Middle frontal gyrus (tissue), 1 donor: ENCODE results near the gene ENPP6.
"Not testable (repeated sequence)": the region's sequence is repeated elsewhere in the genome, so short reads cannot be mapped to it uniquely, and the experiment has no call there.

Experiments used
- DNase-seq: peaks from one replicate; pipeline ENCODE4 v3.0.0-alpha.2; 2015; ENCODE audit warnings: low spot score; ENCODE audit errors: extremely low spot score

The ENPP6 gene

DNA sequence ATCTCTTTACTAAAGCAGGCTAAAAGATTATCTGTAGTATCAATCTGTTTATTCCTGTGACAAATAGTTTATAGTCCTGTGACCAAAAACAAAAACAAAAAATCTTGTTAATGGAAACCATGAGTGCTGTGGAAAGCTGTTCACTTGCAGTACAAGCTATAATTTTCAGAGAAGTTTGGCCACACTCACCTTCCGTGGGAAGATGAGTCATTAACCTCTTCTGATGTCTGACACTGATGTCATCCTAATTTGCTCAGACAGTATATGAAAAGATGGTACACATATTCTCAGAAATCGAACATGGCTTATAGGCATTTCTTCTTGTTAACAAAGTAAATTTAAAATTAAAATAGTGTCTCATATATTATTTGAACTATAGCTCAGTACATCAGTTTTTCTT lies 19.9 kb upstream of the ENPP6 start:
- DNase-seq = no peak

DNA sequence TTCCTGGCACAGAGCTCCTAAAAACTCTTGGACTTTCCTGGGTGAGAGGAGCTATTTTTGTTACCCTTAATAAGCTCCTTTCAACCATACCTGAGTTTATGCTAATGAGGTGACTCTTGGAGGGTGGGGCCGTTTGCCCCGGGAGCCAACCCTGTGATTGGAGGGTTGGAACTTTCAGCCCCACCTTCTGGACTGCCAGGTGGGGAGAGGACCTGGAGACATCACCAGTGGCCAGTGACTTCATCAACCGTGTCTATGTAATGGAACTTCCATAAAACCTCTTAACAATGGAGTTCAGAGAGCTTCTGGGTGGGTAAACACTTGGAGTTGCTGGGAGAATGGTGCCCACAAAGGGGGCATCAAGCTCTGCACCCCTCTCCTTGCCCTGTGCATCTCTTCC lies 17.9 kb upstream of the ENPP6 start:
- DNase-seq = no peak

DNA sequence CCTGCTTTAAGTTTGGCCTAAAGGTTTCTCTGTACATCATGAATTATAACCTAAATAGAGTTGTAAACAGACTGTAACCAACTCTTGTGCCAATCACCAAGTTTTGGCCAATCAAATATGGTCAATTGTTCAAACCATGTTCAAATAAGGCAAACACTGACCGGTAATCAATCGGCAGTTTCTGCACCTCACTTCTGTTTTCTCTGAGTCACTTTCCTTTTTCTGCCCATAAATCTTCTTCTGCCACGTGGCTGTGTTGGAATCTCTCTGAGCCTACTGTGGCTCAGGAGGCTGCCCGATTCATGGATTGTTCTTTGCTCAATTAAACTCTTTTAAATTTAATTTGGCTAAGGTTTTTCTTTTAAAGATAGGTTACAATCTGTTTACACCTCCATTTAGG lies 16.5 kb upstream of the ENPP6 start:
- DNase-seq = no peak

DNA sequence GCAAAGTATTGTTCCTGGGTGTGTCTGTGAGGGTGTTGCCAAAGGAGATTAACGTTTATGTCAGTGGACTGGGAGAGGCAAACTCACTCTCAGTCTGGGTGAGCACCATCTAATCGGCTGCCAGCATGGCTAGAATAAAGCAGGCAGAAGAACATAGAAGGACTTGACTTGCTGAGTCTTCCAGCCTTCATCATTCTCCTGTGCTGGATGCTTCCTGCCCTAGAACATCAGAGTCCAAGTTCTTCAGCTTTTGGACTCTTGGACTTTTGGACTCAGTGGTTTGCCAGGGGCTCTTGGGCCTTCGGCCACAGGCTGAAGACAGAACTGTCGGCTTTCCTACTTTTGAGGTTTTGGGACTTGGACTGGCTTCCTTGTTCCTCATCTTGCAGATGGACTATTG lies 15.3 kb upstream of the ENPP6 start:
- DNase-seq = no peak

GRCh38 chr4:184232202-184232601 lies 14.5 kb upstream of the ENPP6 start:
- DNase-seq = no peak

- no peak for DNase-seq
Measured at GRCh38 chr4:184231573-184231972, 13.9 kb upstream of the ENPP6 start.

DNA sequence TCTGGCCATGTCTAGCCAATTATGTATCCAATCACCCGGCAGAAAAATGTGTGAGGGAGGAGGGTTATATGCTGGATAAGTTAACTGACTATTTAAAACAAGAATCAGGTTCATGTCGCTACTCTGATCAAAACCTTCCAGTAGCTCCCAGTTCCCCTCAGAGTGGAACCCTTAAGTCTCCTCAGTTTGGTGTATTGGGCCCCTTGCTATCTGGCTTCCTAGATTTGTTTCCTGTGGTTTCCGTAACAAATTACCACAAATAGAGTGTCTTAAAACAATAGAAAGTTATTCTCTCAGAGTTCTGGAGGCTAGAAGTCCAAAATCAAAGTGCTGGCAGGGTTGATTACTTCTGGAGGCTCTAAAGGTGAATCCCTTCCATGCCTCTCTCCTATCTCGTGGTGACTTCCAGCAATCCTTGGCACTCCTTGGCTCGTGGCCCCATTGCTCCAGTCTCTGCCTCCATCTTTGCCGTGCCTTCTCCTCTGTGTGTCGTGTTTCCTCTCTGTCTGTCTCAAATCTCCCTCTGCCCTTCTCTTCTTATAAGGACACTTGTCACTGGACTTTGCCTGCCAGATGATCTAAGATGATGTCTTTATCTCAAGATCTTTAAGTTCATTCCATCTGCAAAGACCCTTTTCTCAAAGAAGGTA lies 10.5 kb upstream of the ENPP6 start:
- no peak for DNase-seq

DNA sequence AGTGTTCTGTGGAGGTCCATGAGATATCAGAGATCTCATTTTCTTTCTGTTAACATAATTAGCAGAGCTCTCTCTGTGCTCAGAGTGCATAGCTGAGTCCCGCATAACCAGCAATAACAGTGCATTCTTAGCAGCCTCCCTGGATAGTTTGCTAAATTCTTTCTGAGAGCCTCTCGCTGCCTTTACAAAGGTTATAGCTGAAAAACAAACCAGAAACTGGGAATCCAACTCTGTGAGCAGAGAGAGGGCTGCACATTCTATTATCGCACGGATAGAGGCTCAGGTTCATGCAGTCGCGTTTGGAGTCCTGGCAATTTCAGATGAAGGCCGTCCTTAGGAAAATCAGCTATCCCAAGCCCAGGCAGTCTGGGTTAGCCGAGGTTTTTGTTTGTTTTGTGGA lies 1.2 kb downstream of the ENPP6 start:
- DNase-seq = no peak

DNA sequence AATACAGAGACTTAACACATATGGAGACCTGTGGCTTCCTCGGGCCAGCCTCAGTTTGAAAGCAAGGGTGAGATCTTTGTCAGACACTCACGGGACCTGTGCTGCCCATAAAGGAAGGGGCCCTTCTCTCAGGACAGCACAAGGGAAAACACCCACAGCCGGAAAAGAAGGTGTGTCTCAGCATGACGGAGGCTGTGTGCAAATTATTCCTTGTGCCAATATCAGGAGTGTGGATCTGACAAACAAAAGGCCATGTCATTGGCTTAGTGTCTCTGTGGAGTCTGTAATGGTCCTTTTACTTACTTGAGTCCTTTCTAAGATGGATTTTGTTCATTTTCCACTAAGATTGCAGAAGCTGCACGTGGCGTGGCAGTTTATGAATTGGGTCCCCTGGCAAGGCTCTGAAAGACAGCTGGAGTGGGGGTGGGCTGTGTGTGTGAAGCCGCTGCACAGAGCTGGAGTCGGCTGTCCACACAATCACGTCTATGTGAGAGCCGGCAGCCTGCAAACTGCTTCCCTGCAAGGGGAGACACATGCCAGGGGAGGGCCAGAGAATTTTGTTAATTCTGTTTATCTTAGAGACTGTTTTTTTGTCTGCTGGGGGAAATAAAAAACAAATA lies 1.9 kb downstream of the ENPP6 start:
- no peak for DNase-seq

DNA sequence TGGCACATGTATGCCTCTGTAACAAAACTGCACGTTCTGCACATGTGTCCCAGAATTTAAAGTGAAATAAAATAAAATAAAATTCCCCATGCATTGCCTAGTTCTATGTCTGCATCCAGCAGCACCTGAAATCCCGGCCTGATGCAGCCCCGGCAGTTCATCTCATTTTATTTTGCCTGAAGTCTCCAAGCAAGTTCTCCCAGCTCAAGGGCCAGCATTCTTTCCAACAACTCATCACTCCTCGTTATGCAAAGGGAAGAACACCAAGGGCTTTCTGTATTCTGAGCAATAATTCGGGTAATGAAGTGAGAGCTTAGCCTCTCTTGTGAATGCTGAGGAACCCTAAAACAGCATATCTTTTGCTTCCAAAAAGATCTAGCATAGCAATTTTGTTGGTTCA lies 2.7 kb downstream of the ENPP6 start:
- DNase-seq = no peak

- DNase-seq = not testable (repeated sequence)
Measured at GRCh38 chr4:184207734-184208607, 9.7 kb downstream of the ENPP6 start.

DNA sequence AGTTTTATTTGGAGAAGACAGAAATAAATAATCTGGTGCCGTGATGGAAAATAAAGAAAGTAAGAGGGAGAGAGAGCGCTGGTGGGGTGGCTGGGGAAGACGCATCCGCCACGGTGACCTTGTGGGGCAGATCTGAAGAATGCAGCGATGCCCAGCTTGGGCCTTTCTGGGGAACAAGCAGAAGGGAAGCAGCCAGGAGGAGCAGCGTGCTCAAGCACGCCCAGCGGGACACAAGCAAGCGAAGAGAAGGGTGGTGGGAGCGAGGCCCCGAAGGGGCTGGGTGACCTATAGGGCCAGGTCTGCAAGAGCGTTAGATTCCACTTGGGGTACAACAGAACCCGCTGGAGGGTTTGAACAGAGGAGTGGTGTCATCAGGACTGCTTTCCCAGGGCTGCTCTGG lies 12.4 kb downstream of the ENPP6 start:
- no peak for DNase-seq

DNA sequence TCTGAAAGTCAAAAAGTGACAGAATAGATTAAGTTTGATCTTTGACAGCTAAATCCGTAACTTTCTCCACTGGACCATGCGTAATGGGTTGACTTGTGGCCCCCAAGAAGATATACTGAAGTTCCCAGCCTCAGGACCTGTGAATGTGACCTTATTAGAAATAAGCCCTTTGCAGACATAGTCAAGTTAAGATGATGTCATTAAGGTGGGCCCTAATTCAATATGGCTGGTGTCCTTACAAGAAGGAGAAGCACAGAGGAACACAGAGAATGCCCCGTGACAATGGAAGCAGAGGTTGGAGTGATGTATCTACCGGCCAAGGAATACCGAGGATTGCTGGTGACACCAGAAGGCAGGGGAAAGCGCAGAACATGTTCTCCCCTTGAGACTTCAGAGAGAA lies 14.4 kb downstream of the ENPP6 start:
- no peak for DNase-seq

- no peak for DNase-seq
Measured at GRCh38 chr4:184201179-184201578, 16.5 kb downstream of the ENPP6 start.

DNA sequence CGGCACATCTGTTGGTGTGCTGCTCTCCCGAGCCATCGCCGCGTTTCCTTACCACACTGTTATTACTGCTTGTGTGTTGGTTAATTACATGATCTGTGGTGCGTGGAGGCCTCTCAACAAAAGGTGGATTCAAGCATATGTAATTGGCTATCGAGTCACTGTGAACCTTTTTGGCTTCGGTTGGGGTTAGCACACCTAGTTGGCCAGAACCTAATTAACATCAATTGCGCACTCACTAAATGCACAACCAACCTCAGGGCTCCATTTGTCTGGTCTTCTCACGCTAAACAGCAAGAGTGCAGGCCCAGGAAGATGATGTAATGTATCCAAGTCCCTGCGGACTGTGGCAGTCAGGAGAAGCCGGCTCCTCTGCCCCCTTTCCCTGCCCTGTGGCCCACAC lies 17.4 kb downstream of the ENPP6 start:
- no peak for DNase-seq

- no peak for DNase-seq
Measured at GRCh38 chr4:184199780-184200179, 17.9 kb downstream of the ENPP6 start.

- DNase-seq = no peak
Measured at GRCh38 chr4:184198190-184198589, 19.5 kb downstream of the ENPP6 start.

DNA sequence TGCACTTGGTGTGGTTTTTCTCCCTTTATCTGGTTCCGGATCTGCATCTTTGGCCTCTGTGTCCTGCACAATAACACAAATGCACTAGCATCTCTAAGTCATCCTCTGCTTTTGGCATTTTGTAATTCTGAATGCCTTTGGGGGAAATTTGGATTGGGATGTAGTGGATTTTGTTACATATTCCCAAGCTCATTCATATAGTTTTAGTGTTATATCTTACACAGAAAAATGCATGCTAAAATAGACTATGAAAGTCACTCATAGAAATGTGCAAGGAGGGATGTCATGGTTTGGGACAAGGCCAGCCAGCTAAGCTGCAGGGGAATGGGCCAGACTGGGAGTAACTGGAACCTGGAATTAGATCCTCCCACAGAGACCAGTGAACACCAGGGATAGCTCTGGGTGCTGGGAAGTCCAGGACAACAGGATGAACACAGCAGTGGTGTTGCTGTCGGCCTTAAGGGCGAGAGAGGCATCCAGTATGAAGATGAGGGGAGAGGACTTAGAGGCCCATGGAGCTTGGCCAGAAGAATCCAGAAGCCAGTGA lies 20.1 kb downstream of the ENPP6 start:
- DNase-seq = no peak

GRCh38 chr4:184196730-184197385 lies 20.8 kb downstream of the ENPP6 start:
- no peak for DNase-seq

- no peak for DNase-seq
Measured at GRCh38 chr4:184193556-184194525, 23.8 kb downstream of the ENPP6 start.

DNA sequence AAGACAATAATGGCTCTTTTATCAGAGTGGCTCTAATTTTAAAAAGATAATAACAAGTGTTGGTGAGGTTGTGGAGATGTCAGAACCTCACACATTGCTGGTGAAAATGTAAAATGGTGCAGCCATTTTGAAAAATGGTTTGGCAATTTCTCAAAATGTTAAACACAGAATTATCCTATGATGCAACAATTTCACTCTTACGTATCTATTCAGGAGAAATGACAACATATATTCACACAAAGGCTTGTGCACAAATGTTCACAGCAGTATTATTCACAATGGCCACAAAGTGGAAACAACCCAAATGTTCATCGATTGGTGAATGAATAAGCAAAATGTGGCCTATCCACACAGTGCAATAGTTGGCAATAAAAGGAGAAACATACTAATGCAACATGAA lies 24.7 kb downstream of the ENPP6 start:
- no peak for DNase-seq
